Stimulated activated memory B cell treated with anti-CD40 and anti-IgM and Interleukin-4, amounts not matched to agents 10 μg/mL and 1 μg/mL and 100 μg/mL, for 72 hours (primary cell): ENCODE measurements around the gene PIP4K2B.

Experiments used
- ATAC-seq: fragments of 150-1000 bp; cut with Tn5 transposase; 2 replicates; pipeline ENCODE4 v1.10.0; 2021
- H3K27ac Mint-ChIP-seq: one replicate; pipeline ENCODE4 v1.8.0; 2022; ENCODE audit warnings: mild to moderate bottlenecking, mixed read lengths
- H3K27me3 Mint-ChIP-seq: one replicate; pipeline ENCODE4 v1.8.0; 2022; ENCODE audit warnings: mixed read lengths
- H3K36me3 Mint-ChIP-seq: one replicate; pipeline ENCODE4 v1.8.0; 2022; ENCODE audit warnings: mixed read lengths
- H3K4me1 Mint-ChIP-seq: one replicate; pipeline ENCODE4 v1.8.0; 2022; ENCODE audit warnings: mixed read lengths
- H3K4me3 Mint-ChIP-seq: one replicate; pipeline ENCODE4 v1.8.0; 2022; ENCODE audit warnings: mild to moderate bottlenecking, moderate library complexity, mixed read lengths
- H3K9me3 Mint-ChIP-seq: one replicate; pipeline ENCODE4 v1.8.0; 2022; ENCODE audit warnings: mixed read lengths

Gene PIP4K2B

DNA sequence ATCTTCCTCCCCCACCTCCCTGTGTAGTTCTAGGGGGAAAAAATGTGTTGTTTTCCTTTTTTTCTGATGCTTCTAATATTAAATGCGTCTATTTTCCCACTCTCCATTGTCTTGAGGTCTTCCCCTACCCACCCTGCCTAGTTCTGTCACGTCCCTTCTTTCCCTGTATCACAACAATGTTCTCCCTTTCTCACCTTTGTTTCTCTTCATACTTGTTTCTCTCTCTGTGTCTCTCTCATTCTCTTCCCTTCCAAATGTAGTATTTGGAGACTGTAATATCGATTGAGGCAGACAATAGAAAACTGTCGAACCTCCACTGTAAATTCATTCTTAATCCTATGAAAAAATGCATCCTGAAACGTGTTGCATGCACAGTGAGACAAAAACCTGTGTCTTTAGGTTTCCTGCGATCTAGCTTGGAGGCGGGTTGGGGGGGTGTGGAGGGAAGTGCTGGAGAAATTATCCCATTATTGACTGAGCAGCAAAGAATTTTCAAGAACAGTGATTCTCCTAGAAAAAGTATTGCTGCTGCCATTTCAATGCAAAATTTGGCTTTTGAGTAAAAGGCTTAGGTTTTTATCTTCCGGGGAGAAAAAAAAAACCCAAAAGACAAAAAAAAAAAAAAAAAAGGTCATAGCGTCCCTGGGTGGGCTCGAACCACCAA, 48.1 kb downstream of the PIP4K2B start:
- Mint-ChIP-seq H3K36me3 (peaks cover 12% of the 10 kb centered on the region), H3K27ac (peak overlapping the region; percentile 85), H3K27me3 (peaks cover 41% of the 10 kb centered on the region), H3K4me3 (peak overlapping the region; percentile 92), H3K4me1 (peaks cover 51% of the 10 kb centered on the region), H3K9me3 (no peaks in the 10 kb centered on the region)
- ATAC-seq, result no peak

DNA sequence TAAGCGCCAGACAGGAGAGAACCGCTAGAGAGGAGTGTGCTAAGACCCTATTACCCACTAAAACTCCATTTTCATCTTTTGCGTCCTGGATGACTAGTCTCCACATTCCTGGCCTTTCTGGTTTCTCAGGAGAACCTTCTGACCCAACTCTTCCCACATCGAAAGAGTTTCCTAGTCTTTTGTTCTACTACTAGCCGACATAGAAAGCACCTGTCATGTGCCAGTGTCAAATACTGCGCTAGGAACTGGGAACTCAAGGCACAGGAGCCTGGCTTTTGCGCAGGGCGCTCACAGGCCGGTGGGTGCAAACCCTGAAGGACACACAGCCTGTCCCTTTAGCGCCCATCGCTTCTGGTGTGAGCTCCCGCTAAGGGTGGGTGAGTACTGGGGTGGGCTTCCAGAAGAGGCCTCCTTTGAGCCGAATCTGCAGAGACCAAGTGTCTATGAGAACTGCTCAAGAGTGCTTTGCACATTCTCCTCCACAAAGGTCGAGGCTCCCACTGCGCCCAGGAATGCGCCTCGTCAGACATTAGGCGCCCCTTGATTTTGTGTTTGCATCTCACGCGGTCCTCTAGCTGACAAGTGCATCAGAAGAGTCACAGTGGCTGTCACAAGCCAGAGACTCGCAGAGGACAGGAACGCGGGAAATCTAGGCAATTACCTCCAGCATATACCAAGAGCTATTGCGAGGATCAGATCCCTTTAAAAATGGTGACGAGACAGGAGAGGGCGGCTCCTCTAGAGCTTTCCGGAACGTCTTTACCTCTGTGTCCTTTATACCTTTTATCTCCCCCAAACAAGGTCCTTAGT, 48.8 kb downstream of the PIP4K2B start:
- peaks cover 59% of the 10 kb centered on the region for H3K4me1 Mint-ChIP-seq
- H3K36me3 Mint-ChIP-seq, result peaks cover 12% of the 10 kb centered on the region
- H3K4me3 Mint-ChIP-seq, result peak overlapping the region; percentile 92
- H3K27ac Mint-ChIP-seq, result no peak overlapping the region
- peaks cover 47% of the 10 kb centered on the region for H3K27me3 Mint-ChIP-seq
- ATAC-seq, result no peak
- no peaks in the 10 kb centered on the region for H3K9me3 Mint-ChIP-seq

DNA sequence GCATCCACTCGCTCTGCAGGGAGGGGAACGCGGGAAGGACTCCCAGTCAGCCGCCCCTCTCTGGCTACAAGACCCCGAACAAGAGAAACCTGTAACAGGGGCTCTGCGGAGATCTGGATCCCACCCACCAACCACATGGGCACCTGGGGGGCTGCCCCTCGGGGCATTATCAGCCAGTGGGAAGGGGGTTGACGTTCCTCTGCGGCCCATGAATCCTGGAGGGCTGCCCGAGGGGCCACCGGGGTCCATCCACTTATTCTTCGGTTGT, 49.4 kb downstream of the PIP4K2B start:
- no peak for ATAC-seq
- Mint-ChIP-seq H3K27me3 (peaks cover 47% of the 10 kb centered on the region), H3K27ac (no peak overlapping the region), H3K4me1 (peaks cover 59% of the 10 kb centered on the region), H3K36me3 (peaks cover 12% of the 10 kb centered on the region), H3K4me3 (no peak overlapping the region), H3K9me3 (no peaks in the 10 kb centered on the region)

DNA sequence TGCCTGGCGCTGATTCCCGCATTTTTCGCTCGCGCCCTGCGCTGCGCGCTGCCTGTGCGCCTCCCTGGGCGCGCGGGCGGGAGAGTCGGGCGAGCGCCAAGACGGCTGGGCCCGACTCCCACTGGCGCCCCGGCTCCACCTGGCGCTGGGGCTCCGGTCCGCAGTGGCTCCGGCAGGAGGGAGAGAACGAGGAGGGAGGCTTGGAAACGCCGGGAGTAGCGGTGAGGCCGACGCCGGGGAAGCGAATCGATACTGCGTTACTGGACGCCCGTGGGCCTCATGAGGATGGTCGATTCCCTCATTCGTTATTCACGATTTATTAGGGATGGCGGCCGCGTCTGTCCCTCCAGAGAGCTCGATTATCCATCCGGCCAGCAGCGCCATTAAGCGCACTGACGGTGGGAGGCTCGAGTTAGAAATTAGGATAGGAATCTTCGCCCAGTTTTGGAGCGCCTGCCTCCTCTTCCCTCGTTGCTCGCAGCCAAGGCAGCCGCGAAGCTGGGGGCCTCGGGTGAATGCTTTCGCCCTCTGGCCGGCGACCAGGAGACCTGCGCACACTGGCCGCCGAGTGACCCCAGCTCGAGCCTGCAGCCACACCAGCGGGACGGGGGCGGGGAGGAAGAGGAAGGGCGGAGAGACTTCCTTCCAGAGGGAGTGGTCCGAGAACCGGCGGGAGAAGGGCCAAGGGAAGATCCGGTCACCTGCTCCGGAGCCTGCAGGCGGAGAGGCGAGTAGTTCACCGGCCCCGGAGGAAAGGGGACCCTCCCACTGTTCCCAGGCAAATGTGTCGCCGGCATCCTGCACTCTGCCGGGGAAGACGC, 49.9 kb downstream of the PIP4K2B start:
- Mint-ChIP-seq H3K36me3 (peaks cover 12% of the 10 kb centered on the region), H3K4me1 (peaks cover 56% of the 10 kb centered on the region), H3K9me3 (no peaks in the 10 kb centered on the region), H3K27ac (no peak overlapping the region), H3K27me3 (peaks cover 51% of the 10 kb centered on the region), H3K4me3 (peak overlapping the region; percentile 61)
- no peak for ATAC-seq

- H3K9me3 Mint-ChIP-seq, result no peaks in the 10 kb centered on the region
- peak overlapping the region; percentile 15 for H3K4me3 Mint-ChIP-seq
- peaks cover 9% of the 10 kb centered on the region for H3K36me3 Mint-ChIP-seq
- no peak overlapping the region for H3K27ac Mint-ChIP-seq
- H3K27me3 Mint-ChIP-seq, result peaks cover 56% of the 10 kb centered on the region
- ATAC-seq, result no peak
- peaks cover 53% of the 10 kb centered on the region for H3K4me1 Mint-ChIP-seq
Measured at GRCh38 chr17:38748892-38749222, 50.5 kb downstream of the PIP4K2B start.

GRCh38 chr17:38748149-38748891, 51.0 kb downstream of the PIP4K2B start, which contains the start of gene PCGF2:
TSS of gene PCGF2 (minus strand) at chr17:38748336. CDS start at chr17:38740402, 7,934 bp downstream.
- no peak for ATAC-seq
- Mint-ChIP-seq H3K27ac (peak within 1 kb of the TSS; percentile 53), H3K9me3 (no peaks in the 10 kb centered on the region), H3K4me3 (peak within 1 kb of the TSS; percentile 79), H3K4me1 (peaks cover 53% of the 10 kb centered on the region), H3K36me3 (peaks cover 5% of the 10 kb centered on the region), H3K27me3 (peaks cover 61% of the 10 kb centered on the region)

DNA sequence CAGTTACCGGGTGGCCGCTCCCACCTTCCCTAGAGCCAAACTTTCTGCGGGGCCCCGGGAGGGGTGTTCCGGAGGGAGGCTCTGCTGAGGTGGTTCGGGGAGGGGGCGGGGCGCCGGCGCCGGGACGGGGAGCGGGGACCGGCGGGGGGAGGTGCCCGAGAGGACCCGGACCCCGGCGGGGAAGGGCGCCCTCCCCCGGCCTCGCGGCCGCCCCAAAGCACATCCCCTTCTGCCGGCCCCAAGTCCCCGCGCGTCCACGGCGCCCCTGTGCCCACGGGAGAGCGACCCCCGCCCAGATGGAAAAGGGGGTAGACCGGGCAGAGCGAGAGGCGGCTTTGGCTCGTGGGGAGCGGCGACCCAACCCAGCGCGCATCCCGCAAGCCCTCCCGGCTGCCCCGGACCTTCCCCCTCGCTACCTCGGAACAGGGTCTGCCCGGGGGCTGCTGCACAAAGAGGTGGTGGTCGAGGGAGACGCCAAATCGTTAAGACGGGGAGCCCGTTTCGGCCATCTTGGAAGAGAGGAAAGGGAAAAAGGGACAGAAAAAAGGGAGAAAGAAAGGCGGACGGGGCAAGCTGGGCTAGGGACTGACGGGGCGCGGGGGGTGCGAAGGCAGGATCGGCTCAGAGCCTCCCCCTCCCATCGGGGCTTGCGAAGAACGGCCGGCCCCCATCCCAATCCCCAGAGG, 51.8 kb downstream of the PIP4K2B start:
- Mint-ChIP-seq H3K9me3 (no peaks in the 10 kb centered on the region), H3K27me3 (peaks cover 61% of the 10 kb centered on the region)

DNA sequence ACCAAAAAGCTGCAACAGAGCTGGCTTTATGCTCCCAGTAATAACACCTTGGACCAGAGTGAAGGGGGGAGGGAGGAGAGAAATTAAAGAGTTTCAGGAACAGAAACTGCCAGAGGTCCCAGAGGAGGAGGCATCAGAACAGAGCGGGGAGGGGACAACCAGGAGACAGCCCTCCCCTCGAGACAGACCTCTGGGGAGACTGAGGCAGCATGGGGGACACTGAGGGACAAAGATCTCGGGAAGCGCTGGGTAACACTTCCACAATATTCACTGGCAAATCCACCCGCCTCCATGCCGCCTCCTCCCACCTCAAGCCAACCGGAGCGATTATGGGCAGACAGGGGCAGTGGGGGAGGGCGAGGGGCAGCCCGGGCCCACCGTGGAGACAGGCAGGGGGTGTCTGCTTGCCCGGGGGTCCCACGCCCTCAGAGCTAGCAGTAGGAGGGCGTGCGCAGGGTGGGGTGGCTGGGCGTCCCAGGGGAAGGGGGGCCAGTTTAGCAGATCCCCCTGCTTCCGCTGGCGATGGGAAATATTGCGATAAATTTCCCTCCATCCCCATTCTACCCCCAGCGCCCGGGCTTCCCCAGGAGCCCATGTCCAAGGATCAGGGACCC, 52.4 kb downstream of the PIP4K2B start:
- Mint-ChIP-seq H3K4me1 (peaks cover 53% of the 10 kb centered on the region), H3K4me3 (peak overlapping the region; percentile 79), H3K36me3 (no peaks in the 10 kb centered on the region), H3K9me3 (no peaks in the 10 kb centered on the region), H3K27ac (peak overlapping the region; percentile 53), H3K27me3 (peaks cover 61% of the 10 kb centered on the region)
- ATAC-seq, result peak; percentile 58

More for the DNA sequence above, 51.8 kb downstream of the PIP4K2B start:
- peaks cover 54% of the 10 kb centered on the region for H3K4me1 Mint-ChIP-seq
- peaks cover 3% of the 10 kb centered on the region for H3K36me3 Mint-ChIP-seq
- ATAC-seq, result no peak
- peak overlapping the region; percentile 79 for H3K4me3 Mint-ChIP-seq
- H3K27ac Mint-ChIP-seq, result no peak overlapping the region

- no peak for ATAC-seq
- H3K4me1 Mint-ChIP-seq, result peaks cover 46% of the 10 kb centered on the region
- H3K36me3 Mint-ChIP-seq, result no peaks in the 10 kb centered on the region
- H3K27me3 Mint-ChIP-seq, result peaks cover 55% of the 10 kb centered on the region
- H3K9me3 Mint-ChIP-seq, result no peaks in the 10 kb centered on the region
- peak overlapping the region; percentile 79 for H3K4me3 Mint-ChIP-seq
- H3K27ac Mint-ChIP-seq, result peak overlapping the region; percentile 53
Measured at GRCh38 chr17:38746004-38746848, 53.1 kb downstream of the PIP4K2B start.

DNA sequence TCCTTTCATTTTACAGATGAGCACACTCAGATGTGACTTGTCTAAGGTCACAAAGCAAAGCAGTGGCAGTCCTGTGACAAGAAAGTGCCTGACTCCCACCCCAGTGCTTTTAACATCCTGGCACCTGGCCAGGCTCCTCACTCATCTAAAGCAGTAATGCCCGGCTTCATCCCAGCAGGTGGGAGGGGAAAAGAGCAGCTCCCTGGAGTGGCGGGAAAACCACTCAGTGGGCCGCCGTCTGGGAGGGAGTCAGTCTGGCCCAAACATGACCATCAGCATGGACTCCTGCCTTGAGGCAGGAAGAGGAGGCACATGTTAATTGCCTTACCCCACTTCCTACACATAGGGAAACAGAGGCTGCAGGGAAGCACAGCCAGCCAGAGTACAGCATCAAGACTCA, 53.8 kb downstream of the PIP4K2B start:
- H3K4me1 Mint-ChIP-seq, result peaks cover 39% of the 10 kb centered on the region
- H3K27ac Mint-ChIP-seq, result no peak overlapping the region
- no peaks in the 10 kb centered on the region for H3K9me3 Mint-ChIP-seq
- H3K4me3 Mint-ChIP-seq, result no peak overlapping the region
- H3K36me3 Mint-ChIP-seq, result no peaks in the 10 kb centered on the region
- no peak for ATAC-seq
- H3K27me3 Mint-ChIP-seq, result peaks cover 49% of the 10 kb centered on the region

- no peaks in the 10 kb centered on the region for H3K9me3 Mint-ChIP-seq
- no peaks in the 10 kb centered on the region for H3K36me3 Mint-ChIP-seq
- ATAC-seq, result no peak
- no peak overlapping the region for H3K27ac Mint-ChIP-seq
- H3K4me1 Mint-ChIP-seq, result peaks cover 29% of the 10 kb centered on the region
- H3K27me3 Mint-ChIP-seq, result peaks cover 41% of the 10 kb centered on the region
- H3K4me3 Mint-ChIP-seq, result no peak overlapping the region
Measured at GRCh38 chr17:38743556-38744171, 55.7 kb downstream of the PIP4K2B start.

DNA sequence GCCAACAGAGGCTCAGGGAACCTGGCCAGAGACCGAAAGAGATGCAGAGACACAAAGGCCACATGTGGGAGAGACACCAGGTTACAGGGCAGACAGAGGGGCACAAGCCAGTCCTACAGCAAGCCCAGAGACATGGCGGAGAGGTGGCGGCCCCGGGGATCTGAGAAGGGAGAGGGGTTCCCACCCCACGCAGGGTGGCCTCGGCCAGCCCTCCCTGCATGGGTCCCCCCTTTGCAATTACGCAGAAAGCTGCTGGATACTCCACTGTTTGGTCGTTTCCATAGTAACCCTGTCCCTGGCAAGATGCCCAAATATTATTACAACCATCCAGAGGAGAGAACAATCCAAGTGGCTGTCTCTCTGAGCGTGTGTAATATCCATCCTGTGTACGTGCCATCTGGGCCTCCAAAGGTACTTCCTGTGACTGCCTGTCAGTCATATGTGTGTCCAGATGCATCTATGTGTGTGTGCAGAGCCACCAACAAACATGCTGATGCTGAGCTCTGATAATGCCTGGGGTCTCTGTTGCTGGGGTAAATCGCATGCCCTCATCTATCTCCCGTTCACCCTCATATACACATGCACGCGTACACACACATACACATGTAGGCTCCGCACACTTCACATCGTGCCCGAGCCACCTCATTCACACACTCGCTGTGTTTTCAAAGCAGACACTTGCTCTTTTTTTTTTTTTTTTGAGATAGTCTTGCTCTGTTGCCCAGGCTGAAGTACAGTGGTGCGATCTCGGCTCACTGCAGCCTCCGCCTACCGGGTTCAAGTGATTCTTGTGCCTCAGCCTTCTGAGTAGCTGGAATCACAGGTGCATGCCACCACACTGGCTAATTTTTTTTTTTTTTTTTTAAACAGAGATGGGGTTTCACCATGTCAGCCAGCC, 56.7 kb downstream of the PIP4K2B start:
- Mint-ChIP-seq H3K4me3 (no peak overlapping the region), H3K36me3 (no peaks in the 10 kb centered on the region), H3K27ac (no peak overlapping the region), H3K27me3 (peaks cover 45% of the 10 kb centered on the region), H3K9me3 (no peaks in the 10 kb centered on the region), H3K4me1 (peaks cover 35% of the 10 kb centered on the region)
- ATAC-seq, result no peak
